ENCODE measurements around the gene PAPSS1.

- no peak for TF ChIP-seq SP1 (IDR thresholded peaks at IDR 0.05; ENCODE audit: low read depth)
- no peak for TF ChIP-seq YY1 (IDR thresholded peaks at IDR 0.05; ENCODE audit: extremely low read depth, insufficient replicate concordance, low read depth, low read length)
- no peak for TF ChIP-seq CTCF (IDR thresholded peaks at IDR 0.05 in 2 of 3, conservative IDR thresholded peaks at IDR 0.05 in 1 of 3; ENCODE audit: borderline replicate concordance in 1 of 3, insufficient read depth in 1 of 3, low read depth in 2 of 3, low read length in 2 of 3)
- no peak for TF ChIP-seq FOSL1 (IDR thresholded peaks at IDR 0.05; ENCODE audit: low read depth)
Observed at GRCh38 chr4:107630185-107630705, 89.8 kb downstream of the PAPSS1 start.

All from HCT116 (cell line).